Measurements from ENCODE around the gene ATP5F1C.
A peak's percentile ranks its signal among the peaks of the same experiment; 100 is the strongest.
"Not testable (repeated sequence)": the region's sequence is repeated elsewhere in the genome, so short reads cannot be mapped to it uniquely, and the experiment has no call there.

ATP5F1C gene

GRCh38 chr10:7794251-7795026, 6.5 kb downstream of the ATP5F1C start:
- DNase-seq = no peak

GRCh38 chr10:7795605-7796004, 7.6 kb downstream of the ATP5F1C start:
- DNase-seq = peak in 1 of 2 experiments; percentile 32

GRCh38 chr10:7797582-7797981, 9.6 kb downstream of the ATP5F1C start:
- DNase-seq = peak; percentile 41 to 85

GRCh38 chr10:7802606-7803005, 14.6 kb downstream of the ATP5F1C start:
- DNase-seq = no peak

- no peak for DNase-seq
These were observed 16.2 kb downstream of the ATP5F1C start for GRCh38 chr10:7804216-7804615.

- no peak for DNase-seq
These were observed 16.8 kb downstream of the ATP5F1C start for GRCh38 chr10:7804741-7805140.

GRCh38 chr10:7808686-7809267, 20.8 kb downstream of the ATP5F1C start:
- no peak for DNase-seq

GRCh38 chr10:7810443-7810842, 22.5 kb downstream of the ATP5F1C start:
- no peak for DNase-seq

- no peak for DNase-seq
These were observed 23.0 kb downstream of the ATP5F1C start for GRCh38 chr10:7811000-7811399.

- DNase-seq = not testable (repeated sequence)
These were observed 23.8 kb downstream of the ATP5F1C start for GRCh38 chr10:7811743-7812142.

- no peak for DNase-seq
These were observed 25.5 kb downstream of the ATP5F1C start for GRCh38 chr10:7813481-7813880.

- DNase-seq = no peak
These were observed 29.6 kb downstream of the ATP5F1C start for GRCh38 chr10:7817576-7817975.

GRCh38 chr10:7817984-7818294, 30.0 kb downstream of the ATP5F1C start:
- DNase-seq = no peak

- peak; percentile 45 to 73 for DNase-seq
These were observed 30.5 kb downstream of the ATP5F1C start, which contains the start of gene TAF3 for GRCh38 chr10:7818295-7819120. TAF3 (plus strand) TSS chr10:7818505; CDS start chr10:7818710, 205 bp downstream.

- DNase-seq = peak in 1 of 2 experiments; percentile 51
These were observed 31.1 kb downstream of the ATP5F1C start for GRCh38 chr10:7819121-7819460.

GRCh38 chr10:7824251-7824650, 36.3 kb downstream of the ATP5F1C start:
- DNase-seq = no peak

- DNase-seq = peak in 1 of 2 experiments; percentile 9
These were observed 39.0 kb downstream of the ATP5F1C start for GRCh38 chr10:7826971-7827370.

GRCh38 chr10:7829289-7829834, 41.4 kb downstream of the ATP5F1C start:
- no peak for DNase-seq

- DNase-seq = no peak
These were observed 44.1 kb downstream of the ATP5F1C start for GRCh38 chr10:7832060-7832459.

- DNase-seq = no peak
These were observed 45.2 kb downstream of the ATP5F1C start for GRCh38 chr10:7833210-7833609.

- no peak for DNase-seq
These were observed 46.3 kb downstream of the ATP5F1C start for GRCh38 chr10:7834262-7834661.

- DNase-seq = no peak
These were observed 48.6 kb downstream of the ATP5F1C start for GRCh38 chr10:7836571-7836970.

- DNase-seq = no peak
These were observed 58.6 kb downstream of the ATP5F1C start for GRCh38 chr10:7846591-7846990.
